Esophagus squamous epithelium (tissue), 5 donors: ENCODE results near the gene SACS. TPM values are rescaled to one million over a fixed set of nuclear protein-coding genes. Genes with fewer than 3 reads are reported as not detected.
A peak's percentile ranks its signal among the peaks of the same experiment; 100 is the strongest.

Experiments used
- DNase-seq: peaks from one replicate; lab custom pipeline; 2025; lab: John Stamatoyannopoulos, UW
- H3K27ac ChIP-seq, 4 donors: fragments of 200-600 bp; sonication (generic); one replicate each; pipeline ENCODE4 v1.5.1; 2016 to 2019; ENCODE audit warnings: mild to moderate bottlenecking in 1 of 4
- H3K27me3 ChIP-seq, 4 donors: fragments of 200-600 bp; sonication (generic); 1 replicate in 3 of 4; 2 replicates in 1 of 4; pipeline versions ENCODE4 v1.5.1 to v1.6.0; 2017 to 2021; ENCODE audit warnings: antibody characterized with exemption in 1 of 4
- H3K36me3 ChIP-seq, 3 donors: fragments of 200-600 bp; sonication (generic); one replicate each; pipeline ENCODE4 v1.5.1; 2016 to 2019
- H3K4me1 ChIP-seq, 3 donors: fragments of 200-600 bp; sonication (generic); one replicate each; pipeline ENCODE4 v1.5.1; 2017 to 2019
- H3K4me3 ChIP-seq, 4 donors: fragments of 200-600 bp; sonication (generic); 1 replicate in 3 of 4; 2 replicates in 1 of 4; pipeline ENCODE4 v1.5.1; 2016 to 2019; ENCODE audit warnings: mild to moderate bottlenecking in 2 of 4, moderate library complexity in 1 of 4
- H3K9me3 ChIP-seq, 3 donors: fragments of 200-600 bp; sonication (generic); one replicate each; pipeline ENCODE4 v1.5.1; 2016 to 2019
- CTCF ChIP-seq, 6 experiments: fragments of 450-650 bp in 4 of 6; fragments of 200-600 bp in 2 of 6; sonication (generic) in 2 of 6; IDR thresholded peaks; one replicate each; pipeline ENCODE4 v1.5.1; 2016 to 2019; ENCODE audit warnings: antibody characterized with exemption in 6 of 6, mild to moderate bottlenecking in 4 of 6, moderate library complexity in 4 of 6
- POLR2A ChIP-seq, 4 donors: fragments of 450-650 bp; IDR thresholded peaks; one replicate each; pipeline ENCODE4 v1.6.1; 2017; ENCODE audit warnings: antibody characterized with exemption in 4 of 4, mild to moderate bottlenecking in 4 of 4, moderate library complexity in 3 of 4
- WGBS, 2 donors: methylation state at CpG; one replicate each; pipeline ENCODE4 v1.1.5; 2018; 5-methylcytosine and 5-hydroxymethylcytosine counted together
- intact Hi-C: fragments of 100-400 bp; cut with DNase I; formaldehyde crosslinking; loops from one replicate; pipeline ENCODE4 v1.15.0; 2022
- total RNA-seq, 4 donors: library from RNA; depleted of rRNA; stranded (reverse); fragments of >200 nt; gene quantifications; one replicate each; pipeline ENCODE4 v1.1.0, GENCODE V29; 2016
- donor health status: DM: yes; HTN: yes; CAD: no.

SACS gene
- total RNA-seq, 4 donors from 2014 or later, result 3.0 to 14.5 (median 10.6) TPM

- 50 to 52% methylated on average over 8 to 11 of the region's 11 CpGs for WGBS, 2 donors
- Histone ChIP-seq H3K9me3 (no peaks in the 10 kb centered on the region), H3K27ac (peak overlapping the region; percentile 4 to 83 (median 72)), H3K4me1 (peaks cover 10 to 21% (median 12%) of the 10 kb centered on the region in 3 donors), H3K27me3 (peaks cover 0 to 6% (median 0%) of the 10 kb centered on the region in 4 donors), H3K4me3 (peak overlapping the region in 1 of 4 donors; percentile 46), H3K36me3 (no peaks in the 10 kb centered on the region)
- TF ChIP-seq POLR2A (IDR thresholded peaks at IDR 0.05) (no peak), CTCF (IDR thresholded peaks at IDR 0.05) (no peak)
- DNase-seq, result no peak
- intact Hi-C loops, result no loop called here
Measured at GRCh38 chr13:23427881-23428528, 5.5 kb downstream of the SACS start.

GRCh38 chr13:23427342-23427843, 6.1 kb downstream of the SACS start:
- TF ChIP-seq CTCF (IDR thresholded peaks at IDR 0.05), result no peak
- TF ChIP-seq POLR2A (IDR thresholded peaks at IDR 0.05), result no peak
- peaks cover 10 to 19% (median 12%) of the 10 kb centered on the region in 3 donors for H3K4me1 ChIP-seq
- H3K27me3 ChIP-seq, result peaks cover 0 to 5% (median 0%) of the 10 kb centered on the region in 4 donors
- intact Hi-C loops, result no loop called here
- DNase-seq, result no peak
- peak overlapping the region in 1 of 4 donors; percentile 46 for H3K4me3 ChIP-seq
- no peaks in the 10 kb centered on the region for H3K36me3 ChIP-seq
- WGBS, 2 donors, result 19 to 26% methylated on average over 7 of the region's 7 CpGs
- H3K27ac ChIP-seq, result peak overlapping the region; percentile 12 to 83 (median 72)
- H3K9me3 ChIP-seq, result no peaks in the 10 kb centered on the region

GRCh38 chr13:23421596-23421995, 11.9 kb downstream of the SACS start:
- TF ChIP-seq POLR2A (IDR thresholded peaks at IDR 0.05), result no peak
- TF ChIP-seq CTCF (IDR thresholded peaks at IDR 0.05), result no peak
- intact Hi-C loops, result no loop called here
- H3K4me3 ChIP-seq, result no peak overlapping the region
- no peak for DNase-seq
- no peaks in the 10 kb centered on the region for H3K36me3 ChIP-seq
- H3K27me3 ChIP-seq, result no peaks in the 10 kb centered on the region
- no peak overlapping the region for H3K27ac ChIP-seq
- no peaks in the 10 kb centered on the region for H3K4me1 ChIP-seq
- H3K9me3 ChIP-seq, result no peaks in the 10 kb centered on the region
- WGBS, 2 donors, result 100% methylated on average over 1 of the region's 5 CpGs; no CpG with 5 or more reads in 1 of the 2 donors

- WGBS, 2 donors, result 92 to 95% methylated on average over 27 to 32 of the region's 33 CpGs
- no peak for DNase-seq
- no peak overlapping the region for H3K27ac ChIP-seq
- no peaks in the 10 kb centered on the region for H3K36me3 ChIP-seq
- no peak overlapping the region for H3K4me3 ChIP-seq
- no peaks in the 10 kb centered on the region for H3K9me3 ChIP-seq
- H3K27me3 ChIP-seq, result no peaks in the 10 kb centered on the region
- no peaks in the 10 kb centered on the region for H3K4me1 ChIP-seq
- intact Hi-C loops, result no loop called here
- no peak for TF ChIP-seq CTCF (IDR thresholded peaks at IDR 0.05)
- TF ChIP-seq POLR2A (IDR thresholded peaks at IDR 0.05), result no peak
Measured at GRCh38 chr13:23418776-23419683, 14.5 kb downstream of the SACS start.
